DOHH2 (cell line): ENCODE measurements around the gene ACTN1.

Source experiments
- EZH2phosphoT487 ChIP-seq: fragments of 200-600 bp; sonication (generic); IDR thresholded peaks from 2 replicates; pipeline ENCODE4 v1.6.1; 2017; ENCODE audit warnings: borderline replicate concordance, mild to moderate bottlenecking, antibody characterized with exemption, low read length, moderate library complexity, mixed read lengths
- TF ChIP-seq, protein P1 (sequence below): fragments of 200-600 bp; sonication (generic); IDR thresholded peaks from one replicate; pipeline ENCODE4 v1.5.1; 2014; ENCODE audit warnings: antibody characterized with exemption, mild to moderate bottlenecking, low read depth, low read length; ENCODE audit not compliant: poor library complexity, severe bottlenecking

DNA sequence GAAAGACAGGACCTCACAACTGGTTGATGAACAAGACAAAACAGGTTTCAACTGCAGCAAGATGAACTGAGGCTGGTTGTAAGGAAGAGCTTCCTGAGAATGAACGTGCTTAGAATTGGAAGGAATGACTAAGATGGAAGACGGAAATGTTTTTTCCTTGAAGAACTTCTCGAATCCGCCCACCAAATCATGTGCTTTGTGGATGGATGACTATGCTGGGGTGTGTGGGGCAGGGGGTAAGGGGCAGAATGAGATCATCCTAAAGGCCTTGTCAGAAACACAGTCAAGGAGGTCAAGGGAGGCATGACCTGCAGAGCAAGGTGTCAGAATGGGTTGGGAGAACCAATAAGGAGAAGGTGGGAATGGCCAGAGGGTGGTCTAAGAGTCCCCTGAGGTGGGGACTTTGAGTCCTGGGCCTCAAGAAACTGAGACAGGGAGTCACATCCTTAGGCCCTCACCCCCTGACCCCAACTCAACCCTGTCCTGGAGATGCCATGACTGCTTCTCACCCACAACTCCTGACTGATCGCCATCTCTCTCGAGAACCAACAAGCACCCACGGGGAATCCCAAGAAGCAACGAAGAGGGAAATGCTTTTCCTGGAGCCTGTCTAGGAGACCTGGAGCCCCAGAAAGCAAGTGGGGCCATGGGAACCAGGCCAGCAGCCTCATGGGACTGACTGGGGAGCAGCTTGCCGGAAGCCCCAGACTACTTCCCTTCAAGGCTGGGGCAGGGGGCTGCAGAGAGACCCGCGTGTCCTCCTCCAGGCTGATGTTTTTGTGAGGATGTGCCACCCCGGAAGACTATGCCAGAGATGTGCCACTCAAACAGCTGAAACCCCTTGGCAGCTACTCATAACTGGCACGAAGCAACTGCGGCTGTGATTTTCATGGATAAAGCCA, 84.0 kb downstream of the ACTN1 start:
- TF ChIP-seq, protein P1, sequence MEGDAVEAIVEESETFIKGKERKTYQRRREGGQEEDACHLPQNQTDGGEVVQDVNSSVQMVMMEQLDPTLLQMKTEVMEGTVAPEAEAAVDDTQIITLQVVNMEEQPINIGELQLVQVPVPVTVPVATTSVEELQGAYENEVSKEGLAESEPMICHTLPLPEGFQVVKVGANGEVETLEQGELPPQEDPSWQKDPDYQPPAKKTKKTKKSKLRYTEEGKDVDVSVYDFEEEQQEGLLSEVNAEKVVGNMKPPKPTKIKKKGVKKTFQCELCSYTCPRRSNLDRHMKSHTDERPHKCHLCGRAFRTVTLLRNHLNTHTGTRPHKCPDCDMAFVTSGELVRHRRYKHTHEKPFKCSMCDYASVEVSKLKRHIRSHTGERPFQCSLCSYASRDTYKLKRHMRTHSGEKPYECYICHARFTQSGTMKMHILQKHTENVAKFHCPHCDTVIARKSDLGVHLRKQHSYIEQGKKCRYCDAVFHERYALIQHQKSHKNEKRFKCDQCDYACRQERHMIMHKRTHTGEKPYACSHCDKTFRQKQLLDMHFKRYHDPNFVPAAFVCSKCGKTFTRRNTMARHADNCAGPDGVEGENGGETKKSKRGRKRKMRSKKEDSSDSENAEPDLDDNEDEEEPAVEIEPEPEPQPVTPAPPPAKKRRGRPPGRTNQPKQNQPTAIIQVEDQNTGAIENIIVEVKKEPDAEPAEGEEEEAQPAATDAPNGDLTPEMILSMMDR, result no peak
- no peak for TF ChIP-seq EZH2phosphoT487
